IPS-11a (cell line): Measurements from ENCODE around the gene HEYL.

Experiments
- H3K4me3 ChIP-seq: one replicate; pipeline ENCODE4 v1.5.1; 2013; ENCODE audit warnings: low read depth, low read length, control low read depth

HEYL gene

DNA sequence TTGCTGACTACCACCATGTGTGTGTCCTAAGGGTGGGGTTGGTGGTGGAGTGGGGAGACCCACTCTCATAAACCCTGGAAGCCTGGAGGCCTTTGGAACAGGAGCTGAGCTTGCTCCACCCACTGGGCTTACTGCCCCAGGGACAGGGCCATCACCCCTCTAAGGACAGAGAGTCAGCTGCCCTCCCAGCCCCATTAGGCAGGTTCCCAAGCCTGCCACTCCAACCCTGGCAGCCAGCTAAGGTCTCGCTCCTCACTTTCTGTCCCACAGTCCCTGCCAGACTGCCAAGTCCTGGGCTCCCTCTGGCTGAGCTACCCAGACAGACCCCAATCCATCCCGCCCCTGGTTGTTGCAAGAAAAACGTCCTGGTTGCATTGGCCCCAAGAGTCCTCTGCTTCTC, 28.7 kb upstream of the HEYL start:
- no peak overlapping the region for H3K4me3 ChIP-seq

DNA sequence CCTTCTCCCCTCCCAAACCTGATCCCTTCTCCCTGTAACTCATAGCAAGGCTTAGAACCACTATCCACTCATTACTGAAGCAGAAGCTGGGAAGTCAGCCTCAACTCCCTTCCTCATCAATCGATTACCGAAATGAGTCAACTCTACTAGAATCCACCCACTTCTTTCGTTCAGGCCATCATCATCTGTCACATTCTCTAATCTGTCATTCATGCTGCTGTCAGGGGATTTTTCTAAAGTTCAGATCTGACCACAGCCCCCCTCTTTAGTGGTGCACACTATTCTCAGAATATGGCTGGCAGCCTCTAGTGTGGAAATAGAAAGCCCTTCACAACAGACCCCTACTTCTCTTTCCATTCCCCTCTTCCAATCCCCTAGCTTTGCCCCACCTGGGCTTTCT, 27.3 kb upstream of the HEYL start:
- no peak overlapping the region for H3K4me3 ChIP-seq

DNA sequence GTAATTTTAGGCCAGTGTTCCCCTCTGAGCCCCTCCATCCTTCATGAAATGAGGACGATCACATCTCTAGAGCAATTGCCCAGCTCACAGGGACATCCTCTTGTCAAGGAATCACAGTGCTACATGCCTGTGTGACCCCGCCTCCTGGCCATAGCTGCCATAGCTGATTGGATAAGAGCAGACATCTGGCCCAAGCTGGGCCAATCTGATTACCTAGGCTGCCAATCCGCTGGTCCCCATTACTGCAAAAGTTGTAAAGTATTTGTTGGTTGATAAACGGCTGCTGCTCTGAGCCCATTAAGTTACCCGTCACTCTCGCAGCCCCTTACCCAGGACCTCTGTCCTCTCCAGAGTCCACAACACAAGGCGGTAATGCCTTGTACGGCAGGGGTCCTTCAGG, 24.1 kb upstream of the HEYL start:
- no peak overlapping the region for H3K4me3 ChIP-seq

DNA sequence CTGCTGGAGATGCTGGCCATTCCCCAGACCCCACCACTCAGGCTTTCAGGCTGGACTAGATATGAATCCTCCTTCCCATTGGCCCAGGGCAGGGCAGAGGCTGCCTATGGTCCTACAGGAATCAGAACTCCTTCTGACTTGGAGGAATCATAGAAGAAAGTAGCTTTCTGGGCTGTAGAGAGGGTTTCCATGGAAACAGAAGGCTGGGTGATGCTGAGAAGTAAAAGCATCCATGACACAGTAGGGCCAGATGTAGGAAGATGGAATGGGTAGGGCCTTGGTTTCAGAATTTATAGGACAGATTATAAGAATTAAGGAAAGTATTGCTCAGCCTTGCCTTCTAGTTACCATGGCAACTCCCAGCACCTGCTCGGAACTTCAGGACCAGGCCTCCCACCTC, 23.4 kb upstream of the HEYL start:
- no peak overlapping the region for H3K4me3 ChIP-seq

DNA sequence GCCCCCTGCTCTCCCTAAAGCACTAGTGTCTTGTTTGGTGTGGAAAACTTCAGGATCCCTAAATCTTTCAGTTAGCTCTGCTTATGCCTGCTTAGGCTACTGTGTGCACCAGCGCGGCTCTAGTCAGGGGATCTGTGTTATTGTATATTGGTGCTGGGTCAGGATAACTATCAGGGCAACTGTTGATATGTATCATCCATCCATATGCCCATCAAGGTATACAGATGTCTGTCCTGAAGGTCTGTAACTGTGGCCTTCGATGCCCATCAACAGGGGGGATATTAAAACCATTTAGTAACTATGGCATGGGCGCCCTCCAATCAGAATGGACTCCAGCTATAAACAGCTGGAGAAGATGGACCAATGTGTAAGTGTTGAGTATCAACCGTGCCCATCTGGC, 20.1 kb upstream of the HEYL start:
- no peak overlapping the region for H3K4me3 ChIP-seq

DNA sequence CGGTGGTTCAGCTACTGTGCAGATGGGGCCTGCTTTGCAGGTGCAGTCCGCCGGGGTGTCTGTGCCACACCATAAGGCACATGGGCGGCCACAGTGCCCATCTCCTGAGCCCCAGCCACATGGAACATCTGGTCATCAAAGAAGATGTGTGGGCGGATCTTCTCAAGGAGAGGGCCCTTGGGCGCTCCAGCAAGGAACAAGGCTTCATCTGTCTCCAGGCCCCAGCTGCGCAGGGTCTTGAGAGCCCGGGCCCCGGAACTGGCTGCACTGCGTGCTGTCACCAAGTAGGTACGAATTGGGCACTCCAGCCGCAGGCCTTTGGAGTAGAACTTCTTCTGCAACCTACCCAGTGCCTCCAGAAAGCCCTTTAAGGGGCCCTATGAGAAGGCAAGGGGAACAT, 19.7 kb upstream of the HEYL start:
- no peak overlapping the region for H3K4me3 ChIP-seq

DNA sequence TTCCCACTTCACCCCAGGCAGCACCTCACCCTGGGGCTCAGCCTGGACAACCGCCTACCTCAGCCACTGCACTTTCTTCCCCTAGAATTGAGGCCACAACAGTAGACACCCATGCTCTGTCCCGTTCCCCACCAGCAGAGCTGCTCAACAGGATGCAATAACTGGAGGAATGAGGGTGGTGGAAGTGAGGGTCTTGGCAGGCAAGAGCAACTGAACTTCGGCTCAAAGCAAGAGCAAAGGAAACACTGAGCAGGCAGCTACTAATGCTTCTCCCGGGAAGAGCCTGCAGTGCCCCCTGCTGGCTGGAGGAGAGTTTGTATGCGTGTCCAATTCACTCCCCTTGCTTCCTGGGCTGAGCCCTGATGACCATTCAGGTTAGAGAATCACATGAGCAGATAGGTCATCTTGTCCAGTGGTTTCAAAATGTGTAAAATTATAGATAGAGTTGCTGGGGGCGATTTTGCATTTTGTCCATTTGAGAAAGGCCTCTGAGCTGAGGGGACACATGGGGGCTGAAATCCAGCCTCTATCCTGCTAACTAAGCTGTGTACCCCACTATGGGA, 18.6 kb upstream of the HEYL start:
- no peak overlapping the region for H3K4me3 ChIP-seq

DNA sequence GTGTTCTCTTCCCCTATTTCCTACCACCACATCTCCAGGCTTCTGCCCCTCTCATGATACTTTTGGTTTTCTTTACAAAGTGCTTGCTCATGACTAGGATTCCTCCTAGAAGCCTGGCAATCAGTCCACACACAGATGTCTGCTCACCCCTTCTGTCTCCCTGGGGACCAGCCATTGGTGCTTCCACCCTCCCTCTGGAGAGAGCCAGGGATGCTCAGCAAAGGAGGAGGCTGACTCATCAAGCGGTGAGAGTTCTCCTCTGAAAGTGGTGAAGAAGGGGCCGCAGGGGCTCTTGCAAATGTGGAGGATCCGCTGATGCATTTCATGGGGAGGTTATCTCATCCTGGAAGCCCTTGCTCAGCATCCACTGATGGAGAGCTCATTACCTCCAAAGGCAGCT, 18.0 kb upstream of the HEYL start:
- no peak overlapping the region for H3K4me3 ChIP-seq

DNA sequence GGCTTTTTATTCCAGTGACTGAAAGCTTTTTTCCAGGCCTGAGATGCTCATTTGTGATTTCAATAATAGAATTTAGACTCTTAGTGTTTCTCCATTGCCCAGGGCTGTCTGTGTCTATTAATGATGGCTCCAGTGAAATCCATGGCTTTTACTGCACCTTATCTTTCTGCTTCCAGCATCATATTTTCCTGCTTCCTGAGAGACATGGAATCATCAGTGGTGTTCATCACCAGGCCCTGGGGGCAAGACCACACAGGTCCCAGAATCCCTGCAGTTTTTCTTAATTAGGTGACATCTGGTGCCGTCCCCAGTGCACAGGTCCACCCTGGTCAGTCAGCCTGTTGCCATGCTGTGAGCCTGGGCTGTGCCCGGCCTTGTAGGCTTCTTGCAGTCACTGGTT, 16.9 kb upstream of the HEYL start:
- H3K4me3 ChIP-seq: no peak overlapping the region

DNA sequence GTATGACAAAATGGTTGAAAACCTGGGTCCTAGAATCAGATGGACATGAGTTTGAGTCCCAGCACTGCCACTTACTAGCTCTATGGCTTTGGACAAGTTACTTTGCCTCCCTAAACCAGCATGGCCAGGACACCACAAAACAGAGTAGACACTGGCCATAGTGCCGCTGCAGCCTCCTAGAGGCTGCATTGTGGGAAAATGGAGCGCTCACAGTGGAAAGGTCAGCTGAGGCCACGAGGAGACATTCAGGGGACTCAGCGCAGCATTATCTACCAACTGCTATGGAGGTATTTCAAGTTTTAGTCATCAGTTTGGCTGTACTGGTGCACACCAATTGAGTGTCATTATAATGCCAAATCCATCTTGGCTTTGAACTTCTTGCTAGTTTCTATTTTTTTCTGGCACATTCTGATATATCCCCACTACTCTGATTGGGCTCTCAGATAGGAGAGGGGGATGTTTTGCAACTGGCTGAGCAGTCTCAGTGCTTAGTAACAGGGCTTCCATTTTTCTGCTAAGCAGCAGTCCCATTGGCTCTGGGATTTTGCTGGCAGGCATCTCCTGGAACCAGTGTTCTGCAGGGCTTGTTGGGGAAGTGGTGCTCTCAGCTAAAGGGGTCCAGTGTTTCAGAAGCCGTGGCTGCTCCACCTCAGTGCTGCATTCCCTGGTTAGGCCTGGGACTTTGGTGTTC, 16.3 kb upstream of the HEYL start:
- H3K4me3 ChIP-seq: no peak overlapping the region

DNA sequence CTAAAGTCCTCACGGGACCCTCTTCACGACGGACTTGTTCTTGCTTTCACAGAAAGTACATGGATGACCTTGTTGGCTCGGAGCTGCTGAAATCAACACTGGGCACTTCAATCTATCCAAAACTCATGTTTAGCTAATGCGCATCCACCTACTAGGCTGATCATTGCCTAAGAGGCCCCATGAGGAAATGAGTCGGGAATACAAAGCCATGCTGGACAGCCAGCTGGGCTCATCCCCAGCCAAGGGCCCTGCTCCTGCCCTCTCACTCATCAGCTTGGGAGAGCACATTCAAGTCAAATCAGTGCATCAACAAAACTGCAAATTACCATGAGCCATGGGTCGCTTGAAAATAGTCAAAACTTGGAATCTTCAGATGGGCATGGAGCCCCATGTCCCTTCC, 14.8 kb upstream of the HEYL start:
- H3K4me3 ChIP-seq: no peak overlapping the region

DNA sequence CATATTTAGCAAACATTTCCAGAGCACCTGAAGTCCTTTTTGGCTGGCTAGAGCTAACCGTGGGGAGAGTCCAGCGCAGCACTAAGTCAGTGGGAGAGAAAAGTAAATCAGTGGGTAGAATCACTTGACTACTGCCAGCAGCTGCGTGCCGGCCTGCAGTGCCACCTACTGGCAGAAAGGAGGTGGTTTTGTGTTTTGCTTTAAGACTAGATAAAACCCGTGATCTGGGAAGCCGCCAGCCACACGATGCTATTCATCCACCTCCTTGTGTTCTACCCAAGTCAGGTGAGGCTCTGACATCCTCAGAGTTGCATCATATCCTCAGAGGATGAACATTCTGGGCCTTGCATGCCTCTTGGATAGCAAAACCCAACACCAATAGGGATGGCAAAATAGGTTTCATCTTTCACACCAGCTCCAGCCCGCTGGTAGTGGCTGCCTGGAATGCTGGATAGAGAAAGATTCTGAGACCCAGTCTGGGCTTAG, 14.1 kb upstream of the HEYL start:
- H3K4me3 ChIP-seq: no peak overlapping the region

DNA sequence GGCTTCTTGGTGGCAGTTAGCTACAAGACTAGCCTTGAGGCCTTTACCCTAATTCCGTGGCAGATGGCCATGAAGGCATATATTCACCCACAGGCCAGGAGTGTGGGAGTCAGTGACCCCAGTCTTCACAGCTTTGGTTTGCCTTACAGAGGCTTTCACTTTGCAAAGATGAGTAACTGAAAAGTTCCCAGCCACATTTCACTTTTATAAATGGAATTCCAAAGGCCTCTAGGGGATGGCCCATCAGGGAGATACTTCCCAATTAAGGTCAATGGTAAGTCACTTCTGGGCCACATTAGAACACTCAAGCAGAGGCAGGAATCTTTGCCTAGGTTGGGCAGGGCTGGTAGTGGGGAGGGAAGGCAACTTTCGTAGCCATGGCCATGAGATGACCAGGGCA, 13.1 kb upstream of the HEYL start:
- no peak overlapping the region for H3K4me3 ChIP-seq

DNA sequence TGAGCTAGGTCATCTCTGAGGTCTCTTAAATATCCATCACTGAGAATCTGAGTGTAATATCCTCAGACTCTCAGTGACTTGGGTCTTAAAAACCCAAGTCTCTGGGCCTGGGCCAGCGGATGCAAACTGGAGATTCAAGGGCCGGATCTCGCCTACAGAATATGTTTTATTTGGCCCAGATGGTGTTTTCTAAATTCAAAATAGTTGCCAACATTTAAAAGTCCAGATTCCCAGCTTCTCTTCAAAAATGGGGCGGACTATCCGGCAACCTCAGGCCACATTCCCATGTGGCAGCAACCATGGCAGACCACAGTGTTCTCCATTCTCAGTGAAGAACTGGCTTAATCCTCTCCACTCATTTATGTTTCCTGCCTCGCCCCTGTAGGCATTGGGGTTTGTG, 12.7 kb upstream of the HEYL start:
- H3K4me3 ChIP-seq: no peak overlapping the region

DNA sequence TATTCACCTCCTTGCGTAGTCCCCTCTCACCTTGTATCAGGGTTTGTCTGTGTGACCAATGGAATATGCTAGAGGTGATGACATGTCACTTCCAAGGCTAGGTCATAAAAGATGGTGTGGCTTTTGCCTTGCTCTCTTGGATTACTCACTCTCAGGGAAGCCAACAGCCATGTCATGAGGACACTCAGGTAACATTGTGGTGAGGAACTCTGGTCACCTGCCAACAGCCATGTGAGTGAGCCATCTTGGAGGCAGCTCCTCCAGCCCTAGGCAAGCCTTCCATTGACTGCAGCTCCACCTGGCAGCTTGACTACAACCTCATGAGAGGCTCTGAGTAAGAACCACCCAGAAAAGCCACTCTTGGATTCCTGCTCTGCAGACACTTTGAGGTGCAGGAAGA, 11.0 kb upstream of the HEYL start:
- no peak overlapping the region for H3K4me3 ChIP-seq

DNA sequence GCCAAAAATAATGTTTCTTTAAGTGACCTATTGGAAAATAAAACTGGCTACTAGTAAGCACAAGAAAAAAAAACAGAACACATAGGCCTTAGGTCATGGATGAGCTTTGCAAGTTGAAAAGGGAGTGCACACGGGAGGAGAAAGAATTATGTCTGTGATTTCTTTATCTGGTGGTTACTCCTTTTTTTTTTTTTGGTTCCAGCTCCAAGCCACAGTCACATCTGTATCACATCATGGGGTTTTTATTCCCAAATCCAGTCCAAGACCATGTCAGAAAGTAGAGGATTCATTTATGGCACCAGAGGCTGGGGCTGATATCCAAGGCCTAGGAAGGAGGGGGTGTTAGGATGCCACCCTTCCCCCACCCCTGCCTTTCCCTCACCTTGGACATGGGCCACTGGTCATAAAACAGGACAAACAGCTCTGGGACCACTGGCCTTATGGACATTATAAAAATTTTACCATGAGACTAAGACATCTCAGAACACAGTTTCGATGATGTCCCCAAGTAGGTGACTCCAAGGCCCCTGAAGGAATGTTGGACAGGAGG, 10.3 kb upstream of the HEYL start:
- H3K4me3 ChIP-seq: no peak overlapping the region

DNA sequence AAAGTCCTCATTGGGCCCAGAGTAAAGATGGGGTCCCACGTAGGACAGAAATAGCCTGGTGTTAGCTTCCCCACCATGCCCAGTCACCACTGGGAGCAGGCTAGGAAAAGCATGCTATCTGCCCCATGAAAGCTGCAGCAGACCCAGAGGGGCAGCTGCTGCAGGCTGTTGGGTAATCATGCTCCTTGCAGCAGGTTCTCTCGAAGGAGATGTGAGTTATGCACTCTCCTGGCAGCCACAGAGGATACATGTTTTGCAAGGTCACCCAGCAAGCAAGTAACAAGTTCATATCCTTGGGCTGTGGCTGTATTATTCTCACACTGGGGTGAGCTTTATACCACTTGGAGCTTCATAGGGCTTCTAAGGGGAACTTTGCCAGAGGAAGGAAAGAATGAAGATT, 9.1 kb upstream of the HEYL start:
- H3K4me3 ChIP-seq: no peak overlapping the region

DNA sequence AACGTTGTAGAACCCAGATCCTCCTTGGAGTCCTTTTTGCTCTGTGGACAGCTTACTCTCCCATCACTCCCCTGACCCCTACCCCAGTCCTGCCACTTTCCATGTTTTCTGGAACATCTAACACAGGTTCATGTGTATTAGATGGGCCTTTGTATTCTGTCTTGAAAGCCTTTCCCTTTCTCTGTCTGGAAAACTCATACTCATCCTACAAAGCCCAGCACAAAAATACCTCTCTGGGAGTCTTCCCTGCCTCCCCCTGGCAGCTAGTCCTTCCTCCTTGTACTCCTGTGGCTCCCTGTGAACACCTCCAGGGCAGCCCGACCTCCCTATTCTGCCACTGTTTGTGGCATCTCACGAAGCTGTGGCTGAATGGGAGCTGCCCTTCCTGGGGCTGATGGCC, 7.8 kb upstream of the HEYL start:
- no peak overlapping the region for H3K4me3 ChIP-seq

DNA sequence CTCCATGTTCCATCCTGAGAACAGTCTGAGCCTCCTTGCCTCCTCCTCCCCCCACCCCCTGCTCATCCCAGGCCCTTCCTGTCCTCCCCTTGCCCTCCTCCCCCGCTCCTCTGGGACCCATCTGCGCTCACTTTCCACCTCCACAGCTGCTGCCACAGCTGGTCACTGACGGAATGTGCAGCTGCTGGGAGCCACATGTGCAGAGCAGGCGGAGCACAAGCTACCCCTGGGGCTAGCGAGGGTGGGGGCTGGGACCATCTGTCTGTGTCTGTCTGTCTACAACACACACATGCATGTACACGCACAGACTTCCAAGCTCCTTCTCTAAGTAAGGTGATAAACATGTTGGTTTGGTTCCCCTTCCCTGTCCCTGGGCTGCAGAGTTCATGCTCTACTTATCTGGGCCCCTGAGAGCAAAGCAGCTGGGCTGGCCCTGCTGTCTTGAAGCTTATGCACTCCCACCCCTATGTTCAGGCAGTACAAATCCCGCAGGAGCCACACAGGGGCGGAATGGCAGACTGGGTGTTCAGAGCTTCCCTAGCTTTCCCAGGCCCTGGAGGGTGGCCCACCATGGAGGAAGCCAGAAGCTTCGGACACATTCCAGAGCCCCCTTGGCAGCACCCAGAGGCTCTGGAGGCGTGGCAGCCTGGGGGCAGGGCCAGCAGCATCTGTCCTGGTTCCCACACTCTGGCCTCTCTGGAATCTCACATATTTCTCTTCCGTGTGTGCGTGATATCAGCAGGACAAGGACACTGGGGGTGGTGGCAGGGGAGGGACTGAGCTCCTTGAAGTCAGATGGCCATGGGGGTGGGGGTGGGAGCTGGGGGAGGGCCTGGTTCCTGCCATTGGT, 7.0 kb upstream of the HEYL start:
- H3K4me3 ChIP-seq: no peak overlapping the region

DNA sequence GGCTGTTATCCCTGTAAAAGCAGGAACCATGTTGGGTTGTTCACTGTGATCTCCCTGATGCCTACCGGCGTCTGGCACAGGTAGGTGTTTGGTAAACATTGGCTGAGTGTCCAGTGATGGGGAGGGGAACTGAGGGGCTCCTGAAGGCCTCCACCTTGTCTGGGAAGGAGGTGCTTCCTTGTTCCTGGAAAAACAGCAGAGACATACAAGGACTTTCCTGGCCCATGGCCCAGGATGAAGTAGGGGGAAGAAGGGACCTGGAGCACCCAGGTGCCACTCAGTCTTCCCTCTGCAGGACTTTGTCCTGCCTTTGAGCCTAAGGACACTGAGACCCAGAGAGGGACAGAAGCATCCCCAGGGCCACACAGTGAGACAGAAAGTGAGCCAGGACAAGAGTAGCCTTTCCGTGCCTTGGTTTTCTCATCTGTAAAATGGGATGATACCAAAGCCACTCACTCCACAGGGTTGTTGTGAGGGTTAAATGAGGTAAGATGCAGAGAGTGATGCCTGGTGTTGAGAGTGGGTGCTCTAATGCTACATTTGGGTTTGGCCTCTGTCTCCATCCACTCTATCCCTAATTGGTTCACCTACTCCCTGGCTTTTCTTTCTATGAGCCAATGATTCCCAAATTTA, 6.1 kb upstream of the HEYL start:
- no peak overlapping the region for H3K4me3 ChIP-seq

DNA sequence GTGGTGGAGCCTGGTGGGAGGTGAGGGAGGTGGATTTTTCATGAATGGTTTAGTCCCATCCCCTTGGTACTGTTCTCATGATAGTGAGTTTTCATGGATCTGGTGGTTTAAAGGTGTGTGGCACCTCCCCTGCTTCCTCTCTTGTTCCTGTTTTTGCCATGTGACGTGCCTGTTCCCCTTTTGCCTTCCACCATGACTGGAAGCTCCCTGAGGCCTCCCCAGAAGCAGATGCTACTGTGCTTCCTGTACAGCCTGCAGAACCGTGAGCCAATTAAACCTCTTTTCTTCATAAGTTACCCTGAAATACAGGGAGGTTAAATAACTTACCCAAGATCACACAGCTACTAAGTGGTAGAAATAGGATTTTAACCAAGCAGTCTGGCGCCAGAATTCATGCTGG, 4.3 kb upstream of the HEYL start:
- no peak overlapping the region for H3K4me3 ChIP-seq
